NT2/D1 (cell line): ENCODE data around the gene SLC6A7.

Experiments
- SUZ12 ChIP-seq: IDR thresholded peaks from 2 replicates; pipeline ENCODE4 v1.6.1; 2011; ENCODE audit not compliant: insufficient read length, insufficient read depth; ENCODE audit errors: extremely low read depth
- ZNF274 ChIP-seq: IDR thresholded peaks from 2 replicates; pipeline ENCODE4 v1.6.1; 2011; ENCODE audit warnings: mild to moderate bottlenecking, low read depth, low read length

DNA sequence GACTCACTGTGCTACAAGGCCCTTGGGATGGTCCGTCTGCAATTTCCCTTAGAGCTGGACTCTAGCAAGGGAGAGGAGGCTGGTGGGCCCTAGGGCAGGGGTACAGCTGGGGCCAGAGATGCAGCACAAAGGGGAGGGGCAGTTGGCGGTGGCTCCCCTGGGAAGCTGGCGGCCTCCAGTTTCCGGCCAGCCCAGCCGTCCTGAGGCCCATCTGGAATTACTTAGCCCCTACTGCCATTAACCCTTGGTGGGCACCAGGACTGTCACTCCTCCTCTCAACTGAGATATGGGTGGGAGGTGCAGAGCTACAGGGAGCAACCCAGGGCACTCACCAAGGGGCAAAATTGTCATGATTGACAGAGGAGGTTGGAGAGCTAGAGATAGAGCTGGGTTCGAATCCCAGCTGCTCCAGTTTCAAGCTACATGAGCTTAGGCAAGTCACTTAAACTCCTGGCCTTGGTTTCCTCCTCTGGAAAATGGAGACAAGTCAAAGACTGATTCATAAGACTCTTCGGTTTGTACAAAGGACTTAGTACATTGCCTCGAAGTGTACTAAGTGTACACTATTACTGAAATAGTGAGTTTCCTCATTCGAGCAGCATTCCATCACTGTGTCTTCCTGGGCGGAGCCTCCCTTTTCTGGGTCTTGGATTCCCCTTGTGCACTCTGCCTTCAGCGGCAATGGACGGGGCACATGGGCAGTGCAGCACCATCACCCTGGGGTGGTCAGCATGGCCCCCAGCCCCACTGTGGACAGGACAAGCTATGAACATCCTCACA lies 31.5 kb upstream of the SLC6A7 start:
- TF ChIP-seq ZNF274 = no peak
- TF ChIP-seq SUZ12 = no peak
